Measurements from ENCODE around the gene NHSL2. TPM values are rescaled to one million over a fixed set of nuclear protein-coding genes. Genes with fewer than 3 reads are reported as not detected.

The NHSL2 gene
- polyA plus RNA-seq, 3 donors = 16.6 to 39.8 (median 22.8) TPM

- WGBS (ENCODE audit: insufficient coverage) = no CpG with 5 or more reads among the region's 3 CpGs
- Mint-ChIP-seq H3K36me3 (peaks cover 38 to 74% of the 10 kb centered on the region in 2 donors), H3K27ac (peak overlapping the region in 1 of 7 donors; percentile 31), H3K4me3 (no peak overlapping the region), H3K27me3 (ENCODE audit: low read depth in 3 of 3) (peaks cover 0 to 31% (median 3%) of the 10 kb centered on the region in 3 donors), H3K9me3 (peaks cover 0 to 8% (median 3%) of the 10 kb centered on the region in 7 donors), H3K4me1 (peaks cover 40% of the 10 kb centered on the region)
- Histone ChIP-seq H2AFZ (ENCODE audit: insufficient read depth, low read depth, low read length, poor library complexity, severe bottlenecking) (no peak overlapping the region), H3K4me1 (ENCODE audit: control insufficient read depth in 1 of 2, insufficient read depth in 2 of 2, low read length in 2 of 2) (peaks cover 44 to 46% of the 10 kb centered on the region in 2 donors), H3K4me3 (replicated peaks in 1 of 3; ENCODE audit: low read depth in 2 of 3, low read length in 3 of 3) (peak overlapping the region in 1 of 3 experiments; percentile 51), H3K9ac (ENCODE audit: insufficient read depth, low read length, poor library complexity, severe bottlenecking) (no peak overlapping the region), H3K27ac (ENCODE audit: low read depth in 1 of 2, low read length in 2 of 2) (no peak overlapping the region), H3K79me2 (ENCODE audit: insufficient read depth, low read length) (peaks cover 21% of the 10 kb centered on the region), H3K27me3 (ENCODE audit: control insufficient read depth in 2 of 2, insufficient read depth in 2 of 2, low read length in 2 of 2) (no peaks in the 10 kb centered on the region), H4K20me1 (ENCODE audit: insufficient read depth, low read length) (peaks cover 88% of the 10 kb centered on the region), H3K9me3 (replicated peaks in 1 of 2; ENCODE audit: control insufficient read depth in 1 of 2, insufficient read depth in 1 of 2, low read length in 2 of 2) (no peaks in the 10 kb centered on the region), H3K4me2 (replicated peaks; ENCODE audit: extremely low read depth, low read length, poor library complexity, severe bottlenecking) (peak overlapping the region; percentile 43), H3K36me3 (replicated peaks in 1 of 2; ENCODE audit: control insufficient read depth in 1 of 2, insufficient read depth in 2 of 2, low read length in 2 of 2) (peaks cover 41 to 49% of the 10 kb centered on the region in 2 donors)
- intact Hi-C loops (cut with micrococcal nuclease) = loop anchor here in 1 of 2 donors (10.0 kb wide), 1 partner anchor 52 kb away; the partner anchor contains the start of gene PIN4
- no peak for TF ChIP-seq CTCF (IDR thresholded peaks at IDR 0.05)
- no peak for DNase-seq
These were observed 221.8 kb downstream of the NHSL2 start for GRCh38 chrX:72132456-72132855.

- H3K79me2 ChIP-seq (ENCODE audit: insufficient read depth, low read length) = peaks cover 6% of the 10 kb centered on the region
- Mint-ChIP-seq H3K27ac (no peak overlapping the region), H3K36me3 (peaks cover 45 to 76% of the 10 kb centered on the region in 2 donors), H3K27me3 (ENCODE audit: low read depth in 3 of 3) (peaks cover 0 to 27% (median 3%) of the 10 kb centered on the region in 3 donors), H3K9me3 (peaks cover 0 to 8% (median 3%) of the 10 kb centered on the region in 7 donors), H3K4me1 (peaks cover 27% of the 10 kb centered on the region), H3K4me3 (no peak overlapping the region)
- no peak overlapping the region for H3K4me3 ChIP-seq (replicated peaks in 1 of 3; ENCODE audit: low read depth in 2 of 3, low read length in 3 of 3)
- no peak overlapping the region for H3K9ac ChIP-seq (ENCODE audit: insufficient read depth, low read length, poor library complexity, severe bottlenecking)
- H3K4me1 ChIP-seq (ENCODE audit: control insufficient read depth in 1 of 2, insufficient read depth in 2 of 2, low read length in 2 of 2) = peaks cover 28 to 30% of the 10 kb centered on the region in 2 donors
- no peak for TF ChIP-seq CTCF (IDR thresholded peaks at IDR 0.05)
- H3K36me3 ChIP-seq (replicated peaks in 1 of 2; ENCODE audit: control insufficient read depth in 1 of 2, insufficient read depth in 2 of 2, low read length in 2 of 2) = peaks cover 57 to 65% of the 10 kb centered on the region in 2 donors
- H3K27ac ChIP-seq (ENCODE audit: low read depth in 1 of 2, low read length in 2 of 2) = no peak overlapping the region
- no peak overlapping the region for H2AFZ ChIP-seq (ENCODE audit: insufficient read depth, low read depth, low read length, poor library complexity, severe bottlenecking)
- no peak for DNase-seq
- H4K20me1 ChIP-seq (ENCODE audit: insufficient read depth, low read length) = peaks cover 93% of the 10 kb centered on the region
- H3K27me3 ChIP-seq (ENCODE audit: control insufficient read depth in 2 of 2, insufficient read depth in 2 of 2, low read length in 2 of 2) = no peaks in the 10 kb centered on the region
- 100% methylated on average over 3 of the region's 11 CpGs for WGBS (ENCODE audit: insufficient coverage)
- intact Hi-C loops (cut with micrococcal nuclease) = loop anchor here in 1 of 2 donors (10.0 kb wide), 1 partner anchor 51 kb away; the partner anchor contains the start of gene PIN4
- H3K9me3 ChIP-seq (replicated peaks in 1 of 2; ENCODE audit: control insufficient read depth in 1 of 2, insufficient read depth in 1 of 2, low read length in 2 of 2) = no peaks in the 10 kb centered on the region
- H3K4me2 ChIP-seq (replicated peaks; ENCODE audit: extremely low read depth, low read length, poor library complexity, severe bottlenecking) = no peak overlapping the region
These were observed 223.4 kb downstream of the NHSL2 start for GRCh38 chrX:72133851-72134546.
